ENCODE results near the gene RGP1.

DNA sequence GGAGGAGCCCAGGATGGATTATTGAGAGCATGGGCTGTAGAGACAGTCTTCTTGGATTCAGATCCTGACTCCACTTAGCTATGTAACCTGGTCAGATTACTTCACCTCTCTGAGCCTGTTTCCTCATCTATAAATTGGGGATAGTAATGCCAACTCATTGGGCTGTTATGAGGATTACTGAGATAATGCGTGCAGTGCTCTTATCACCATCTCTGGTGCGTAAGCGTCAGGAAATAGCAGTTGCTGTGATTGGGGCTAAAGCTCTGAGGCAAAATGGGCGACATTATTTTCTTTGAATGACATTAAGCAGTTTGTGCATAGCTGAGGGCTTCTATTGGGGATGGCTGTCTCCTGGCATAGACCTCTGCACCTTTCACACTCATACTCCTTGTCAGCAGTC, 6.0 kb downstream of the RGP1 start:
- TF ChIP-seq, protein P1, sequence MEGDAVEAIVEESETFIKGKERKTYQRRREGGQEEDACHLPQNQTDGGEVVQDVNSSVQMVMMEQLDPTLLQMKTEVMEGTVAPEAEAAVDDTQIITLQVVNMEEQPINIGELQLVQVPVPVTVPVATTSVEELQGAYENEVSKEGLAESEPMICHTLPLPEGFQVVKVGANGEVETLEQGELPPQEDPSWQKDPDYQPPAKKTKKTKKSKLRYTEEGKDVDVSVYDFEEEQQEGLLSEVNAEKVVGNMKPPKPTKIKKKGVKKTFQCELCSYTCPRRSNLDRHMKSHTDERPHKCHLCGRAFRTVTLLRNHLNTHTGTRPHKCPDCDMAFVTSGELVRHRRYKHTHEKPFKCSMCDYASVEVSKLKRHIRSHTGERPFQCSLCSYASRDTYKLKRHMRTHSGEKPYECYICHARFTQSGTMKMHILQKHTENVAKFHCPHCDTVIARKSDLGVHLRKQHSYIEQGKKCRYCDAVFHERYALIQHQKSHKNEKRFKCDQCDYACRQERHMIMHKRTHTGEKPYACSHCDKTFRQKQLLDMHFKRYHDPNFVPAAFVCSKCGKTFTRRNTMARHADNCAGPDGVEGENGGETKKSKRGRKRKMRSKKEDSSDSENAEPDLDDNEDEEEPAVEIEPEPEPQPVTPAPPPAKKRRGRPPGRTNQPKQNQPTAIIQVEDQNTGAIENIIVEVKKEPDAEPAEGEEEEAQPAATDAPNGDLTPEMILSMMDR (IDR thresholded peaks at IDR 0.05) = no peak
- TF ChIP-seq POLR2A (IDR thresholded peaks at IDR 0.05) = no peak
